NCI-H1930 (cell line): Measurements from ENCODE around the gene DST.
A peak's percentile ranks its signal among the peaks of the same experiment; 100 is the strongest.
"Not testable (repeated sequence)": the region's sequence is repeated elsewhere in the genome, so short reads cannot be mapped to it uniquely, and the experiment has no call there.

Experiments used
- DNase-seq, 2 experiments: peaks; one replicate each; lab custom pipeline; 2025; lab: John Stamatoyannopoulos, UW

DST gene

GRCh38 chr6:56515081-56515905, 127.4 kb downstream of the DST start:
- DNase-seq, result no peak

- DNase-seq, result no peak
These were observed 128.3 kb downstream of the DST start for GRCh38 chr6:56514395-56514794.

- no peak for DNase-seq
These were observed 129.1 kb downstream of the DST start for GRCh38 chr6:56513631-56514030.

- DNase-seq, result no peak
These were observed 131.1 kb downstream of the DST start for GRCh38 chr6:56511591-56511990.

GRCh38 chr6:56510984-56511531, 131.6 kb downstream of the DST start:
- no peak for DNase-seq

GRCh38 chr6:56509031-56509430, 133.7 kb downstream of the DST start:
- no peak for DNase-seq

GRCh38 chr6:56507517-56507916, 135.2 kb downstream of the DST start:
- no peak for DNase-seq

GRCh38 chr6:56505512-56506260, 137.0 kb downstream of the DST start:
- DNase-seq, result no peak

- DNase-seq, result no peak
These were observed 140.7 kb downstream of the DST start for GRCh38 chr6:56501993-56502392.

- DNase-seq, result no peak
These were observed 143.6 kb downstream of the DST start for GRCh38 chr6:56499095-56499494.

- no peak for DNase-seq
These were observed 145.0 kb downstream of the DST start for GRCh38 chr6:56497691-56498090.

- no peak for DNase-seq
These were observed 145.4 kb downstream of the DST start for GRCh38 chr6:56497240-56497639.

- DNase-seq, result not testable (repeated sequence)
These were observed 146.0 kb downstream of the DST start for GRCh38 chr6:56496650-56497049.

GRCh38 chr6:56495654-56496053, 147.0 kb downstream of the DST start:
- DNase-seq, result no peak

GRCh38 chr6:56491606-56492328, 150.9 kb downstream of the DST start:
- DNase-seq, result peak in 1 of 2 experiments; percentile 66

- DNase-seq, result no peak
These were observed 151.7 kb downstream of the DST start for GRCh38 chr6:56490993-56491392.

GRCh38 chr6:56489559-56489958, 153.1 kb downstream of the DST start:
- DNase-seq, result no peak

GRCh38 chr6:56488281-56488680, 154.4 kb downstream of the DST start:
- DNase-seq, result no peak

GRCh38 chr6:56486681-56487080, 156.0 kb downstream of the DST start:
- DNase-seq, result no peak

GRCh38 chr6:56484669-56485068, 158.0 kb downstream of the DST start:
- no peak for DNase-seq

- DNase-seq, result no peak
These were observed 158.8 kb downstream of the DST start for GRCh38 chr6:56483929-56484328.

- no peak for DNase-seq
These were observed 160.2 kb downstream of the DST start for GRCh38 chr6:56482525-56482924.
